A549 (cell line): ENCODE data around the gene RPS6KC1.

Experiments used
- CTCF ChIP-seq: fragments of >200 bp; sonication (Bioruptor Twin); formaldehyde crosslinking; IDR thresholded peaks from 3 replicates; pipeline ENCODE4 v1.5.1; 2016
- E2F6 ChIP-seq: IDR thresholded peaks from 2 replicates; pipeline ENCODE4 v1.6.1; 2012; ENCODE audit warnings: low read depth, borderline replicate concordance
- EP300 ChIP-seq, 2 experiments: fragments of >200 bp; sonication (Bioruptor Twin); formaldehyde crosslinking; IDR thresholded peaks; 2 replicates in 1 of 2; 3 replicates in 1 of 2; pipeline ENCODE4 v1.6.1; 2016 to 2017
- HDAC2 ChIP-seq: fragments of 200-600 bp; sonication (generic); IDR thresholded peaks from 2 replicates; pipeline ENCODE4 v1.6.1; 2016
- MAZ ChIP-seq: fragments of 150-350 bp; IDR thresholded peaks from 2 replicates; pipeline ENCODE4 v1.6.1; 2014; ENCODE audit warnings: antibody characterized with exemption, low read depth, low read length, borderline replicate concordance
- POLR2A ChIP-seq: IDR thresholded peaks from 2 replicates; pipeline ENCODE4 v1.6.1; 2012; ENCODE audit warnings: mild to moderate bottlenecking, low read length
- POLR2AphosphoS2 ChIP-seq: conservative IDR thresholded peaks from 2 replicates; pipeline ENCODE4 v1.6.1; 2012; ENCODE audit warnings: low read length, improper control_type of control experiment, inconsistent platforms
- RAD21 ChIP-seq, 2 experiments: fragments of >200 bp in 1 of 2; sonication (Bioruptor Twin) in 1 of 2; formaldehyde crosslinking in 1 of 2; IDR thresholded peaks in 1 of 2; conservative IDR thresholded peaks in 1 of 2; 2 replicates in 1 of 2; 3 replicates in 1 of 2; pipeline ENCODE4 v1.6.1; 2012 to 2018; ENCODE audit warnings: inconsistent platforms in 1 of 2
- RCOR1 ChIP-seq: fragments of 150-350 bp; IDR thresholded peaks from 2 replicates; pipeline ENCODE4 v1.6.1; 2014; ENCODE audit warnings: antibody characterized with exemption, low read length, low read depth
- TF ChIP-seq, protein P1 (sequence below): IDR thresholded peaks from 2 replicates; pipeline ENCODE4 v1.6.1; 2012
- TF ChIP-seq, protein P2 (sequence below): fragments of 450-650 bp; IDR thresholded peaks from 2 replicates; pipeline ENCODE4 v1.6.1; 2014; ENCODE audit warnings: antibody characterized with exemption
- TF ChIP-seq, protein P3 (sequence below): fragments of 200-600 bp; sonication (generic); IDR thresholded peaks from 2 replicates; pipeline ENCODE4 v1.6.1; 2016; ENCODE audit warnings: antibody characterized with exemption, mild to moderate bottlenecking, moderate library complexity
- TF ChIP-seq, protein P4 (sequence below): fragments of 250-450 bp; sonication (Bioruptor Pico); IDR thresholded peaks from 2 replicates; pipeline ENCODE4 v1.5.0; 2021; ENCODE audit warnings: mild to moderate bottlenecking, moderate library complexity, borderline replicate concordance

GRCh38 chr1:213194383-213194782 lies 143.3 kb downstream of the RPS6KC1 start:
- TF ChIP-seq CTCF (no peak), RCOR1 (no peak), E2F6 (no peak), RAD21 (conservative IDR thresholded peaks at IDR 0.05 in 1 of 2, IDR thresholded peaks at IDR 0.05 in 1 of 2) (no peak), POLR2AphosphoS2 (no peak), EP300 (IDR thresholded peaks at IDR 0.05) (no peak), POLR2A (no peak), HDAC2 (no peak), MAZ (no peak)
- TF ChIP-seq, protein P1, sequence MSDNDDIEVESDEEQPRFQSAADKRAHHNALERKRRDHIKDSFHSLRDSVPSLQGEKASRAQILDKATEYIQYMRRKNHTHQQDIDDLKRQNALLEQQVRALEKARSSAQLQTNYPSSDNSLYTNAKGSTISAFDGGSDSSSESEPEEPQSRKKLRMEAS, result no peak
- TF ChIP-seq, protein P2, sequence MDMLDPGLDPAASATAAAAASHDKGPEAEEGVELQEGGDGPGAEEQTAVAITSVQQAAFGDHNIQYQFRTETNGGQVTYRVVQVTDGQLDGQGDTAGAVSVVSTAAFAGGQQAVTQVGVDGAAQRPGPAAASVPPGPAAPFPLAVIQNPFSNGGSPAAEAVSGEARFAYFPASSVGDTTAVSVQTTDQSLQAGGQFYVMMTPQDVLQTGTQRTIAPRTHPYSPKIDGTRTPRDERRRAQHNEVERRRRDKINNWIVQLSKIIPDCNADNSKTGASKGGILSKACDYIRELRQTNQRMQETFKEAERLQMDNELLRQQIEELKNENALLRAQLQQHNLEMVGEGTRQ, result no peak
- TF ChIP-seq, protein P3, sequence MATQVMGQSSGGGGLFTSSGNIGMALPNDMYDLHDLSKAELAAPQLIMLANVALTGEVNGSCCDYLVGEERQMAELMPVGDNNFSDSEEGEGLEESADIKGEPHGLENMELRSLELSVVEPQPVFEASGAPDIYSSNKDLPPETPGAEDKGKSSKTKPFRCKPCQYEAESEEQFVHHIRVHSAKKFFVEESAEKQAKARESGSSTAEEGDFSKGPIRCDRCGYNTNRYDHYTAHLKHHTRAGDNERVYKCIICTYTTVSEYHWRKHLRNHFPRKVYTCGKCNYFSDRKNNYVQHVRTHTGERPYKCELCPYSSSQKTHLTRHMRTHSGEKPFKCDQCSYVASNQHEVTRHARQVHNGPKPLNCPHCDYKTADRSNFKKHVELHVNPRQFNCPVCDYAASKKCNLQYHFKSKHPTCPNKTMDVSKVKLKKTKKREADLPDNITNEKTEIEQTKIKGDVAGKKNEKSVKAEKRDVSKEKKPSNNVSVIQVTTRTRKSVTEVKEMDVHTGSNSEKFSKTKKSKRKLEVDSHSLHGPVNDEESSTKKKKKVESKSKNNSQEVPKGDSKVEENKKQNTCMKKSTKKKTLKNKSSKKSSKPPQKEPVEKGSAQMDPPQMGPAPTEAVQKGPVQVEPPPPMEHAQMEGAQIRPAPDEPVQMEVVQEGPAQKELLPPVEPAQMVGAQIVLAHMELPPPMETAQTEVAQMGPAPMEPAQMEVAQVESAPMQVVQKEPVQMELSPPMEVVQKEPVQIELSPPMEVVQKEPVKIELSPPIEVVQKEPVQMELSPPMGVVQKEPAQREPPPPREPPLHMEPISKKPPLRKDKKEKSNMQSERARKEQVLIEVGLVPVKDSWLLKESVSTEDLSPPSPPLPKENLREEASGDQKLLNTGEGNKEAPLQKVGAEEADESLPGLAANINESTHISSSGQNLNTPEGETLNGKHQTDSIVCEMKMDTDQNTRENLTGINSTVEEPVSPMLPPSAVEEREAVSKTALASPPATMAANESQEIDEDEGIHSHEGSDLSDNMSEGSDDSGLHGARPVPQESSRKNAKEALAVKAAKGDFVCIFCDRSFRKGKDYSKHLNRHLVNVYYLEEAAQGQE, result no peak
- TF ChIP-seq, protein P4, sequence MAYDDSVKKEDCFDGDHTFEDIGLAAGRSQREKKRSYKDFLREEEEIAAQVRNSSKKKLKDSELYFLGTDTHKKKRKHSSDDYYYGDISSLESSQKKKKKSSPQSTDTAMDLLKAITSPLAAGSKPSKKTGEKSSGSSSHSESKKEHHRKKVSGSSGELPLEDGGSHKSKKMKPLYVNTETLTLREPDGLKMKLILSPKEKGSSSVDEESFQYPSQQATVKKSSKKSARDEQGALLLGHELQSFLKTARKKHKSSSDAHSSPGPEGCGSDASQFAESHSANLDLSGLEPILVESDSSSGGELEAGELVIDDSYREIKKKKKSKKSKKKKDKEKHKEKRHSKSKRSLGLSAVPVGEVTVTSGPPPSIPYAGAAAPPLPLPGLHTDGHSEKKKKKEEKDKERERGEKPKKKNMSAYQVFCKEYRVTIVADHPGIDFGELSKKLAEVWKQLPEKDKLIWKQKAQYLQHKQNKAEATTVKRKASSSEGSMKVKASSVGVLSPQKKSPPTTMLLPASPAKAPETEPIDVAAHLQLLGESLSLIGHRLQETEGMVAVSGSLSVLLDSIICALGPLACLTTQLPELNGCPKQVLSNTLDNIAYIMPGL, result no peak
